SK-N-SH treated with all-trans-retinoic acid at 6 μM for 48 hours (cell line): ENCODE data around the gene KLRK1.
"Not testable (repeated sequence)": the region's sequence is repeated elsewhere in the genome, so short reads cannot be mapped to it uniquely, and the experiment has no call there.

Experiments used
- ATAC-seq: fragments of 200-7000 bp; cut with Tn5 transposase; 3 replicates; pipeline ENCODE4 v1.9.1; 2020; ENCODE audit warnings: mild to moderate bottlenecking, moderate library complexity
- ARNTL ChIP-seq: fragments of 450-650 bp; formaldehyde crosslinking; IDR thresholded peaks from 2 replicates; pipeline ENCODE4 v1.5.0; 2020; ENCODE audit warnings: low read depth, mild to moderate bottlenecking, moderate library complexity, borderline replicate concordance
- BACH2 ChIP-seq: fragments of 250-450 bp; sonication (Bioruptor Pico); IDR thresholded peaks from 2 replicates; pipeline ENCODE4 v1.9.0; 2021; ENCODE audit warnings: mild to moderate bottlenecking, borderline replicate concordance
- CREB5 ChIP-seq: fragments of 250-450 bp; sonication (Bioruptor Pico); IDR thresholded peaks from 2 replicates; pipeline ENCODE4 v1.5.1; 2020; ENCODE audit warnings: low read depth, mild to moderate bottlenecking, moderate library complexity
- CSDC2 ChIP-seq: fragments of 250-450 bp; sonication (Bioruptor Pico); IDR thresholded peaks from 2 replicates; pipeline ENCODE4 v1.5.0; 2020; ENCODE audit warnings: mild to moderate bottlenecking, moderate library complexity
- CSRNP3 ChIP-seq: fragments of 250-450 bp; sonication (Bioruptor Pico); IDR thresholded peaks from 2 replicates; pipeline ENCODE4 v1.5.1; 2021; ENCODE audit warnings: mild to moderate bottlenecking, moderate library complexity
- ESRRG ChIP-seq: fragments of 250-450 bp; sonication (Bioruptor Pico); IDR thresholded peaks from 2 replicates; pipeline ENCODE4 v1.6.1; 2021; ENCODE audit warnings: mild to moderate bottlenecking
- GLIS3 ChIP-seq: fragments of 250-450 bp; sonication (Bioruptor Pico); IDR thresholded peaks from 2 replicates; pipeline ENCODE4 v1.5.0; 2020; ENCODE audit warnings: mild to moderate bottlenecking, moderate library complexity
- ISL1 ChIP-seq: fragments of 250-450 bp; sonication (Bioruptor Pico); IDR thresholded peaks from 2 replicates; pipeline ENCODE4 v2.1.2; 2022; ENCODE audit warnings: mild to moderate bottlenecking, moderate library complexity
- OSR1 ChIP-seq: fragments of 250-450 bp; sonication (Bioruptor Pico); IDR thresholded peaks from 2 replicates; pipeline ENCODE4 v1.8.0; 2022; ENCODE audit warnings: moderate library complexity, mild to moderate bottlenecking, inconsistent platforms
- PATZ1 ChIP-seq: fragments of 250-450 bp; sonication (Bioruptor Pico); IDR thresholded peaks from 2 replicates; pipeline ENCODE4 v1.8.0; 2020; ENCODE audit warnings: mild to moderate bottlenecking, moderate library complexity, borderline replicate concordance
- POU6F1 ChIP-seq: fragments of 250-450 bp; sonication (Bioruptor Pico); IDR thresholded peaks from 2 replicates; pipeline ENCODE4 v1.8.0; 2021; ENCODE audit warnings: low read depth, mild to moderate bottlenecking, moderate library complexity, borderline replicate concordance
- PPARA ChIP-seq: fragments of 250-450 bp; sonication (Bioruptor Pico); IDR thresholded peaks from 2 replicates; pipeline ENCODE4 v1.5.0; 2020; ENCODE audit warnings: mild to moderate bottlenecking, borderline replicate concordance
- RARB ChIP-seq: fragments of 250-450 bp; sonication (Bioruptor Pico); IDR thresholded peaks from 2 replicates; pipeline ENCODE4 v1.8.0; 2021; ENCODE audit warnings: mild to moderate bottlenecking, moderate library complexity
- SNAI2 ChIP-seq: fragments of 250-450 bp; sonication (Bioruptor Pico); IDR thresholded peaks from 2 replicates; pipeline ENCODE4 v1.5.0; 2020; ENCODE audit warnings: mild to moderate bottlenecking, moderate library complexity
- TCF4 ChIP-seq: fragments of 250-450 bp; sonication (Bioruptor Pico); IDR thresholded peaks from 2 replicates; pipeline ENCODE4 v1.8.0; 2021; ENCODE audit warnings: mild to moderate bottlenecking, moderate library complexity, borderline replicate concordance
- TOX ChIP-seq: fragments of 250-450 bp; sonication (Bioruptor Pico); IDR thresholded peaks from 2 replicates; pipeline ENCODE4 v1.8.0; 2021; ENCODE audit warnings: mild to moderate bottlenecking, moderate library complexity, borderline replicate concordance
- TSHZ2 ChIP-seq: fragments of 250-450 bp; sonication (Bioruptor Pico); IDR thresholded peaks from 2 replicates; pipeline ENCODE4 v1.5.0; 2020; ENCODE audit warnings: mild to moderate bottlenecking, moderate library complexity
- ZC3H10 ChIP-seq: fragments of 250-450 bp; sonication (Bioruptor Pico); IDR thresholded peaks from 2 replicates; pipeline ENCODE4 v1.5.1; 2021; ENCODE audit warnings: mild to moderate bottlenecking, moderate library complexity
- ZFP30 ChIP-seq: fragments of 450-650 bp; formaldehyde crosslinking; IDR thresholded peaks from 2 replicates; pipeline ENCODE4 v1.5.0; 2022; ENCODE audit warnings: mild to moderate bottlenecking, moderate library complexity
- ZNF8 ChIP-seq: fragments of 450-650 bp; formaldehyde crosslinking; IDR thresholded peaks from 2 replicates; pipeline ENCODE4 v1.5.0; 2020; ENCODE audit warnings: mild to moderate bottlenecking, moderate library complexity

The KLRK1 gene

GRCh38 chr12:10368206-10369171, 21.4 kb downstream of the KLRK1 start:
- ATAC-seq: no peak
- TF ChIP-seq ZC3H10 (CRISPR knock-in tag): no peak
- no peak for TF ChIP-seq SNAI2
- TF ChIP-seq CSDC2 (CRISPR knock-in tag): no peak
- TF ChIP-seq GLIS3 (CRISPR knock-in tag): no peak
- TF ChIP-seq TCF4 (CRISPR knock-in tag): no peak
- TF ChIP-seq TOX (CRISPR knock-in tag): no peak
- no peak for TF ChIP-seq CSRNP3 (CRISPR knock-in tag)
- TF ChIP-seq POU6F1 (CRISPR knock-in tag): no peak
- TF ChIP-seq RARB (CRISPR knock-in tag): no peak
- TF ChIP-seq ISL1 (CRISPR knock-in tag): no peak
- TF ChIP-seq TSHZ2 (CRISPR knock-in tag): no peak
- TF ChIP-seq PPARA (CRISPR knock-in tag): no peak
- TF ChIP-seq, all 23 proteins: peak for 0

GRCh38 chr12:10367714-10368113, 22.1 kb downstream of the KLRK1 start:
- not testable (repeated sequence) for ATAC-seq

GRCh38 chr12:10366875-10367274, 23.0 kb downstream of the KLRK1 start:
- TF ChIP-seq SNAI2: no peak
- TF ChIP-seq BACH2: no peak
- no peak for TF ChIP-seq CSRNP3 (CRISPR knock-in tag)
- no peak for TF ChIP-seq TCF4 (CRISPR knock-in tag)
- no peak for TF ChIP-seq ZNF8 (CRISPR knock-in tag)
- TF ChIP-seq RARB (CRISPR knock-in tag): no peak
- no peak for TF ChIP-seq CREB5 (CRISPR knock-in tag)
- no peak for TF ChIP-seq TSHZ2 (CRISPR knock-in tag)
- TF ChIP-seq ISL1 (CRISPR knock-in tag): no peak
- TF ChIP-seq CSDC2 (CRISPR knock-in tag): no peak
- no peak for TF ChIP-seq ZFP30 (CRISPR knock-in tag)
- no peak for TF ChIP-seq PATZ1 (CRISPR knock-in tag)
- no peak for TF ChIP-seq PPARA (CRISPR knock-in tag)
- no peak for TF ChIP-seq OSR1 (CRISPR knock-in tag)
- TF ChIP-seq POU6F1 (CRISPR knock-in tag): no peak
- TF ChIP-seq ESRRG: no peak
- TF ChIP-seq ARNTL (CRISPR knock-in tag): no peak
- ATAC-seq: no peak
